ENCODE results near the gene SMIM7. TPM values are rescaled to one million over a fixed set of nuclear protein-coding genes. Genes with fewer than 3 reads are reported as not detected.
"Not testable (repeated sequence)": the region's sequence is repeated elsewhere in the genome, so short reads cannot be mapped to it uniquely, and the experiment has no call there.

The SMIM7 gene
- 80.3 and 90.8 TPM in 2 replicates for total RNA-seq (2014; rRNA removed; shearing (Covaris generic))
- polyA plus RNA-seq (2015; cell fraction: cytosol; rRNA removed) = 73.6 and 82.0 TPM in 2 replicates
- 47.3 and 50.7 TPM in 2 replicates for polyA plus RNA-seq (2015; cell fraction: nucleus; rRNA removed)

- in situ Hi-C loops (cut with HindIII; ENCODE audit: low pct_unique_long_range_greater_than_20kb, low sequenced_read_pairs) = no loop called here
- peak; percentile 96 for DNase-seq (ENCODE audit: low read depth, low spot score)
These were observed at the start of gene SMIM7 for GRCh38 chr19:16659832-16660708. SMIM7 (minus strand) TSS chr19:16660144; CDS start chr19:16660110, 34 bp downstream.

GRCh38 chr19:16703677-16704076, 43.7 kb upstream of the SMIM7 start:
- in situ Hi-C loops (cut with HindIII; ENCODE audit: low pct_unique_long_range_greater_than_20kb, low sequenced_read_pairs) = no loop called here
- no peak for DNase-seq (ENCODE audit: low read depth, low spot score)

- peak; percentile 82 for DNase-seq (ENCODE audit: low read depth, low spot score)
- in situ Hi-C loops (cut with HindIII; ENCODE audit: low pct_unique_long_range_greater_than_20kb, low sequenced_read_pairs) = no loop called here
These were observed 42.2 kb upstream of the SMIM7 start for GRCh38 chr19:16702123-16702522.

GRCh38 chr19:16698914-16699313, 39.0 kb upstream of the SMIM7 start:
- in situ Hi-C loops (cut with HindIII; ENCODE audit: low pct_unique_long_range_greater_than_20kb, low sequenced_read_pairs) = no loop called here
- no peak for DNase-seq (ENCODE audit: low read depth, low spot score)

- no peak for DNase-seq (ENCODE audit: low read depth, low spot score)
- in situ Hi-C loops (cut with HindIII; ENCODE audit: low pct_unique_long_range_greater_than_20kb, low sequenced_read_pairs) = no loop called here
These were observed 28.1 kb upstream of the SMIM7 start for GRCh38 chr19:16688084-16688483.

GRCh38 chr19:16684216-16684615, 24.3 kb upstream of the SMIM7 start:
- no peak for DNase-seq (ENCODE audit: low read depth, low spot score)
- in situ Hi-C loops (cut with HindIII; ENCODE audit: low pct_unique_long_range_greater_than_20kb, low sequenced_read_pairs) = no loop called here

- no peak for DNase-seq (ENCODE audit: low read depth, low spot score)
- in situ Hi-C loops (cut with HindIII; ENCODE audit: low pct_unique_long_range_greater_than_20kb, low sequenced_read_pairs) = no loop called here
These were observed 22.6 kb upstream of the SMIM7 start for GRCh38 chr19:16682539-16682938.

GRCh38 chr19:16679811-16680210, 19.9 kb upstream of the SMIM7 start:
- in situ Hi-C loops (cut with HindIII; ENCODE audit: low pct_unique_long_range_greater_than_20kb, low sequenced_read_pairs) = no loop called here
- DNase-seq (ENCODE audit: low read depth, low spot score) = no peak

GRCh38 chr19:16678498-16678897, 18.6 kb upstream of the SMIM7 start:
- in situ Hi-C loops (cut with HindIII; ENCODE audit: low pct_unique_long_range_greater_than_20kb, low sequenced_read_pairs) = no loop called here
- no peak for DNase-seq (ENCODE audit: low read depth, low spot score)

GRCh38 chr19:16677055-16677454, 17.1 kb upstream of the SMIM7 start:
- in situ Hi-C loops (cut with HindIII; ENCODE audit: low pct_unique_long_range_greater_than_20kb, low sequenced_read_pairs) = no loop called here
- DNase-seq (ENCODE audit: low read depth, low spot score) = no peak

- in situ Hi-C loops (cut with HindIII; ENCODE audit: low pct_unique_long_range_greater_than_20kb, low sequenced_read_pairs) = no loop called here
- DNase-seq (ENCODE audit: low read depth, low spot score) = no peak
These were observed 16.3 kb upstream of the SMIM7 start for GRCh38 chr19:16676101-16676798.

- in situ Hi-C loops (cut with HindIII; ENCODE audit: low pct_unique_long_range_greater_than_20kb, low sequenced_read_pairs); DNase-seq (ENCODE audit: low read depth, low spot score): not testable (repeated sequence)
These were observed 13.9 kb upstream of the SMIM7 start for GRCh38 chr19:16673839-16674238.

- DNase-seq (ENCODE audit: low read depth, low spot score) = no peak
- in situ Hi-C loops (cut with HindIII; ENCODE audit: low pct_unique_long_range_greater_than_20kb, low sequenced_read_pairs) = no loop called here
These were observed 13.3 kb upstream of the SMIM7 start for GRCh38 chr19:16673231-16673630.

- no peak for DNase-seq (ENCODE audit: low read depth, low spot score)
- in situ Hi-C loops (cut with HindIII; ENCODE audit: low pct_unique_long_range_greater_than_20kb, low sequenced_read_pairs) = no loop called here
These were observed 11.8 kb upstream of the SMIM7 start for GRCh38 chr19:16671652-16672274.

GRCh38 chr19:16670291-16670690, 10.3 kb upstream of the SMIM7 start:
- no peak for DNase-seq (ENCODE audit: low read depth, low spot score)
- in situ Hi-C loops (cut with HindIII; ENCODE audit: low pct_unique_long_range_greater_than_20kb, low sequenced_read_pairs) = no loop called here

GRCh38 chr19:16668702-16669101, 8.8 kb upstream of the SMIM7 start:
- DNase-seq (ENCODE audit: low read depth, low spot score); in situ Hi-C loops (cut with HindIII; ENCODE audit: low pct_unique_long_range_greater_than_20kb, low sequenced_read_pairs): not testable (repeated sequence)

GRCh38 chr19:16668176-16668575, 8.2 kb upstream of the SMIM7 start:
- in situ Hi-C loops (cut with HindIII; ENCODE audit: low pct_unique_long_range_greater_than_20kb, low sequenced_read_pairs) = no loop called here
- DNase-seq (ENCODE audit: low read depth, low spot score) = no peak

GRCh38 chr19:16661480-16662034, 1.6 kb upstream of the SMIM7 start:
- DNase-seq (ENCODE audit: low read depth, low spot score) = no peak

More at GRCh38 chr19:16661480-16662034, 1.6 kb upstream of the SMIM7 start:
- in situ Hi-C loops (cut with HindIII; ENCODE audit: low pct_unique_long_range_greater_than_20kb, low sequenced_read_pairs) = no loop called here

Data from SK-MEL-5 (cell line).